AG04450 (cell line): ENCODE measurements around the gene ARRDC3. TPM values are rescaled to one million over a fixed set of nuclear protein-coding genes. Genes with fewer than 3 reads are reported as not detected.

Experiments used
- CTCF ChIA-PET: fragments of 300-600, 350-600 bp; formaldehyde crosslinking; extraction: SDS; loops from one replicate; lab custom pipeline; 2022; ENCODE audit warnings: antibody characterized with exemption, inconsistent platforms; lab: Charles Lee
- POLR2A ChIA-PET: fragments of 350-600 bp; formaldehyde crosslinking; extraction: SDS; loops from one replicate; lab custom pipeline; 2021; ENCODE audit warnings: antibody characterized with exemption, inconsistent platforms; lab: Yijun Ruan, JAX
- DNase-seq: peaks from one replicate; pipeline ENCODE4 v3.0.0-alpha.2; 2011; ENCODE audit warnings: low read depth, low spot score
- H3K27ac ChIP-seq: one replicate; pipeline ENCODE4 v1.5.1; 2012; ENCODE audit warnings: low read depth, low read length, control low read depth
- H3K27me3 ChIP-seq: one replicate; pipeline ENCODE4 v1.6.0; 2012; ENCODE audit warnings: low read length; ENCODE audit not compliant: control insufficient read depth, insufficient read depth
- H3K4me3 ChIP-seq: 2 replicates; pipeline ENCODE4 v1.5.1; 2011; ENCODE audit warnings: mild to moderate bottlenecking, low read depth, low read length, control low read depth
- H3K9me3 ChIP-seq: 2 replicates; pipeline ENCODE4 v1.5.1; 2012; ENCODE audit warnings: low read length; ENCODE audit not compliant: control insufficient read depth, insufficient read depth
- polyA plus RNA-seq: library from polyadenylated mRNA; depleted of rRNA; stranded (reverse); fragments of >200 nt; gene quantifications from 2 replicates; pipeline ENCODE4 v1.2.3, GENCODE V29; 2011
- TF ChIP-seq, protein P1 (sequence below): IDR thresholded peaks from 2 replicates; pipeline ENCODE4 v1.5.1; 2011; ENCODE audit warnings: low read depth, low read length, control low read depth, inconsistent platforms

Gene ARRDC3
- polyA plus RNA-seq, 1 experiment = 38.3 TPM

- TF ChIP-seq, protein P1, sequence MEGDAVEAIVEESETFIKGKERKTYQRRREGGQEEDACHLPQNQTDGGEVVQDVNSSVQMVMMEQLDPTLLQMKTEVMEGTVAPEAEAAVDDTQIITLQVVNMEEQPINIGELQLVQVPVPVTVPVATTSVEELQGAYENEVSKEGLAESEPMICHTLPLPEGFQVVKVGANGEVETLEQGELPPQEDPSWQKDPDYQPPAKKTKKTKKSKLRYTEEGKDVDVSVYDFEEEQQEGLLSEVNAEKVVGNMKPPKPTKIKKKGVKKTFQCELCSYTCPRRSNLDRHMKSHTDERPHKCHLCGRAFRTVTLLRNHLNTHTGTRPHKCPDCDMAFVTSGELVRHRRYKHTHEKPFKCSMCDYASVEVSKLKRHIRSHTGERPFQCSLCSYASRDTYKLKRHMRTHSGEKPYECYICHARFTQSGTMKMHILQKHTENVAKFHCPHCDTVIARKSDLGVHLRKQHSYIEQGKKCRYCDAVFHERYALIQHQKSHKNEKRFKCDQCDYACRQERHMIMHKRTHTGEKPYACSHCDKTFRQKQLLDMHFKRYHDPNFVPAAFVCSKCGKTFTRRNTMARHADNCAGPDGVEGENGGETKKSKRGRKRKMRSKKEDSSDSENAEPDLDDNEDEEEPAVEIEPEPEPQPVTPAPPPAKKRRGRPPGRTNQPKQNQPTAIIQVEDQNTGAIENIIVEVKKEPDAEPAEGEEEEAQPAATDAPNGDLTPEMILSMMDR = no peak
- Histone ChIP-seq H3K4me3 (no peak overlapping the region), H3K27me3 (no peaks in the 10 kb centered on the region), H3K27ac (no peak overlapping the region), H3K9me3 (no peaks in the 10 kb centered on the region)
- CTCF ChIA-PET = no interaction called here
- POLR2A ChIA-PET = interaction anchor here (0.6 kb wide), 1 partner anchor 27 kb away, joined by 4 read pairs; no protein-coding TSS in a partner anchor
- DNase-seq = no peak
These were observed 43.9 kb downstream of the ARRDC3 start for GRCh38 chr5:91339063-91339705.

- Histone ChIP-seq H3K27ac (no peak overlapping the region), H3K27me3 (no peaks in the 10 kb centered on the region), H3K4me3 (no peak overlapping the region), H3K9me3 (no peaks in the 10 kb centered on the region)
- ChIA-PET CTCF (interaction anchor here (0.9 kb wide), 1 partner anchor 183 kb away, joined by 4 read pairs; no protein-coding TSS in a partner anchor), POLR2A (interaction anchor here (0.8 kb wide), 1 partner anchor 31 kb away, joined by 3 read pairs; no protein-coding TSS in a partner anchor)
- TF ChIP-seq, protein P1 = no peak
- DNase-seq = no peak
These were observed 50.7 kb downstream of the ARRDC3 start for GRCh38 chr5:91332267-91333045.

GRCh38 chr5:91331705-91332104 is 51.4 kb downstream of the ARRDC3 start:
- no peak overlapping the region for H3K27ac ChIP-seq
- POLR2A ChIA-PET = interaction anchor here (0.6 kb wide), 1 partner anchor 20 kb away, joined by 3 read pairs; no protein-coding TSS in a partner anchor
- CTCF ChIA-PET = interaction anchor here (0.9 kb wide), 1 partner anchor 182 kb away, joined by 4 read pairs; no protein-coding TSS in a partner anchor

DNA sequence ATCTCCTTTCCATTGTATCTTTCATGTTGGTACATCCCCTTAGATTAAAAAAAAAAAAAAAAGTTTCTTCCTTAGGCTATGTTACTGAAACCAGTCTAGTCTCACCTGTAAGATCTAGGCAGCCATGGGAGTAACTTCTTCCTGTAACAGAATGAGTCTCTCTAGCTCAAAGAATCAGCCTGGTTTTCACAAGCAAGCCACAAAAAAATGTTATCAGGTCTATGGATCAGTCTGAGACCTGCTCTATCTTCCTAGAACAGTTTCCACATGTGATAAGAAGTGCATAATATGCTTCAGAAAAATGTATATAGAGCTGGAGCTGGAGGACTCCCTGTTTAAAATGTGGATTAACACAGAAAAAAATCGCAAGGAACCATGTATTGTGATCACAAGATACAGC is 53.8 kb downstream of the ARRDC3 start:
- Histone ChIP-seq H3K27ac (no peak overlapping the region), H3K27me3 (no peaks in the 10 kb centered on the region), H3K4me3 (no peak overlapping the region), H3K9me3 (no peaks in the 10 kb centered on the region; the same call in 1 of the 2 replicates)
- no peak for DNase-seq
- ChIA-PET POLR2A (interaction anchor here (0.6 kb wide), 1 partner anchor 106 kb away, joined by 4 read pairs; no protein-coding TSS in a partner anchor), CTCF (interaction anchor here (0.7 to 1.3 kb wide), 4 partner anchors 27 to 397 kb away, joined by 3 to 5 read pairs (median 4); no protein-coding TSS in a partner anchor)
- TF ChIP-seq, protein P1 = no peak

More at GRCh38 chr5:91331705-91332104, 51.4 kb downstream of the ARRDC3 start:
- H3K9me3 ChIP-seq = no peaks in the 10 kb centered on the region
- TF ChIP-seq, protein P1 = no peak
- no peaks in the 10 kb centered on the region for H3K27me3 ChIP-seq
- no peak overlapping the region for H3K4me3 ChIP-seq
- no peak for DNase-seq
